T-helper 2 cell treated with Interferon-gamma antibody and Interleukin-4, amounts not matched to agents 100 ng/mL and 5 ng/mL, for 36 hours (primary cell): Measurements from ENCODE around the gene QTRT2. TPM values are rescaled to one million over a fixed set of nuclear protein-coding genes. Genes with fewer than 3 reads are reported as not detected.

Experiments used
- intact Hi-C: fragments of 100-400 bp; cut with micrococcal nuclease; formaldehyde crosslinking; loops from one replicate; pipeline ENCODE4 v1.15.1; 2023
- total RNA-seq: library from RNA; stranded (reverse); gene quantifications from 2 replicates; pipeline ENCODE4 v1.2.3, GENCODE V29; 2022

Gene QTRT2
- 37.8 and 39.4 TPM in 2 replicates for total RNA-seq

DNA sequence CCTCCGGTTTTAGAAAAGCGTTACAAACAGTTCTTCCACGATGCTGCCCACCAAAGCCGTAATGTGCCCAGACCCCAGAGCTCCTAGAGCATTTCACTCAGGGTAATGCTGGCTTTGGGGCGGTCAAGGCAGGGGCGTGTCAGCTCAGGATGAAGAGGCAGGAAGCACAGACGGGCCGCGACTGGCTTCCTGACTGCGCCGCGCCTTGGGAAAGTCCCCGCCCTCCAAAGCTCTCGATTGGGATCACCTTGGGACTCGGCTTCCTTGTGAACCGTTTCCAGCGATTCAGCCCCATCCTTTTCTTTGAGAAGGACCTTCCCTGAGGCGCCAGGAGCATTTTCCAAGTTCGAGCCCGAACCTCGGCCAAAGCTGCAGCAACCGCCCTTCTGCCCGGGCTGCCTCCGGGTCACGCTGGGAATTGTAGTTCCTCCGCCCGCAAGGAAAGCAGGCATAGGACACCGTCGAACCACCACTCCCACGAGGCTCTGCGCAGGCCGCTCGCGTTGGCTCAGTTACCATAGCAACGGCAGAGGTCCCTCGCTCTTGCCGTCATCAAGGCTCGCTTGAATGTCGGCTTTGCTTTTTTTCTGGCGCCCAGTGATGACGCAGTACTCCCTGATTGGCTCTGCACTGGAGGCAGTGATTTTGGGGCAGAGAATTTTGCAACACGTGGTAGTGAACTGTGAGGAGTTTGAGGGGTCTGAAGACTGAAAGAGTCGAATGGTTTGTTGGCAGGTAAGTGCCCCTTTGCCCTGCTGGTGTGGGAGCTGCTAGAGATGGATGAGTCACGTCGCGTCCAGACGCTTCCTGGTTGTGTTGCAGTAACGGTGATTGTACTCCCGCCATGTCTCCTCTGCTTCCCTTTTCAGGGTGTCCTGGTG lies at the start of gene QTRT2, which contains the start of gene CCDC191:
Gene QTRT2 (plus strand): TSS at position 608 of the 881 bp plus-strand sequence. CDS start 8,521 bp downstream, outside the sequence.
Gene CCDC191 (minus strand): TSS at position 397 of the 881 bp plus-strand sequence. CDS start 60 bp downstream, at position 337.
- intact Hi-C loops: loop anchor here (1.0 to 5.0 kb wide), 8 partner anchors 109 to 1726 kb away; partner anchors contain the start of genes GRAMD1C, NAA50, SLC35A5 and USF3

DNA sequence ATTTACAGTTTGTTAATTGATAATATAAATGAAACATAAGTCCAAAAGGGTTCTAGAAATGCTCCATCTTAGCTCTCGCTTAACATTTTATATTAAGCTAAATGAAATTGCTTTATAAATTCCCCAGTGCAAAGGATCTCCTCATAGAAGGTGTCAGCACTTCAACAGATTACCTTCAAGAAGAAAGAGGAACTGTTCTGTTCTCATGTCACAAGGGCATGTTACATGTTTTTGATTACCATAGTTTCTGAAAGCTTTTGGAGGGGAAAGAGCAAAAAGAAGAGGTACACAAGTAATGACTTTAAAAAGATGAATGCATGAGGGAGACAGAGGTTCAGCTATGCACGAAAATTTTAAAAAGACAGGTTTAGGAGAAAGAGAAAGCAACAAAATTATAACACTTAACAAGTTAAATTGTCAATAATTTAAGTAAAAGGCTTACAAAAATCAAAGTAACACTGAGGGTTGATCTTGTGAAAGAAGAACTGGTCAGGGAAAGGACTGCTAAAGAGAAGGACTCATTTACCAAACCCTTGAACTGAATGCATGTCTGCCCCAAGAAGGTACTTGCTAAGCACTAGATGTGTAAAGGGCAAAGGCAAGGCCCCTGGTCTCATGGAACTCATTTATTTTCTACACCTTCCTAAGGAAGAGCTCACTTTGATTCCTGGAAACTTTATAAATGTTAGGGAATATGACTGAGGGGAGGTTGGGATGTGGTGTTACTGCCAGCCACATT lies 45.3 kb upstream of the QTRT2 start:
- intact Hi-C loops: no loop called here

DNA sequence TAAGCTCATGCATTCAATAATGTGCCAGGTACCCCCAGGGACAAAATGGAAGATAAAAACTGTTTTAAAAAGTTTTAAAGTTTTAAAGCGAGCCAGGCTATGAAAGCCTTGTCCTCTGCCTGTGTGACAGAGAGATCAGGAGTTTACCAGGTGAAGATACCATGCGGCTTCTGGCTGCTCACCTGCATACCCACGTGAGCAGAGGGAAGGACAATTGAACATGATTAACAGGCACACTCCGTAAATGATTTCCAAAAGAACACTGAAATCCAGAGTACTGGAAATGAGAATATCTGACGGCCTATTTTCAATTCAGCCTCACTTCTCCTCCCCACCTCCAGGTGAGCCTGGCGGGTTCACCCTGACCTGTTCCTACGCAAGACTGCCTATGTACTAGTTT lies 42.3 kb upstream of the QTRT2 start:
- intact Hi-C loops: no loop called here

GRCh38 chr3:114019486-114019885 lies 37.1 kb upstream of the QTRT2 start:
- intact Hi-C loops: no loop called here

GRCh38 chr3:114020907-114021306 lies 35.6 kb upstream of the QTRT2 start:
- intact Hi-C loops: no loop called here

- intact Hi-C loops: no loop called here
Measured at GRCh38 chr3:114022145-114022802, 34.3 kb upstream of the QTRT2 start.

GRCh38 chr3:114025451-114025850 lies 31.1 kb upstream of the QTRT2 start:
- intact Hi-C loops: no loop called here

- intact Hi-C loops: no loop called here
Measured at GRCh38 chr3:114026331-114026730, 30.2 kb upstream of the QTRT2 start.

GRCh38 chr3:114033721-114034120 lies 22.8 kb upstream of the QTRT2 start:
- intact Hi-C loops: no loop called here

DNA sequence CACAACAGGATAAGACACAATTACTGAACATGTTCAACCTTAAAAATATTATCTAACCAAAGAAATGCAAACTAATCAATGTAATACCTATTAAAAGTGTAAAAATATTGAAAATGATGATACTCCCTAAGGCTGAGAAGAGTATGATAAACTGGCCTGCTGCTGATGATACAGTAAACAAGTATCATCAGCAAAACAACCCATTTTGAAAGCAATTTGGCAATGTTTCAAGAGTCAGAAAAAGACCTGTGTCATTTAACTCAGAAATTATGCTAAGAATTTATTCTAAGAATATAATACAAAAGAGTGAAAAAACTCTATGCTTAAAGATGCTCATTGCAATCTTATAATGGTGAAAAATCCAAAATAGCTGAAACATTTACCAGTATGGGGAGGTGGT lies 22.3 kb upstream of the QTRT2 start:
- intact Hi-C loops: no loop called here

GRCh38 chr3:114034787-114035545 lies 21.6 kb upstream of the QTRT2 start:
- intact Hi-C loops: no loop called here

DNA sequence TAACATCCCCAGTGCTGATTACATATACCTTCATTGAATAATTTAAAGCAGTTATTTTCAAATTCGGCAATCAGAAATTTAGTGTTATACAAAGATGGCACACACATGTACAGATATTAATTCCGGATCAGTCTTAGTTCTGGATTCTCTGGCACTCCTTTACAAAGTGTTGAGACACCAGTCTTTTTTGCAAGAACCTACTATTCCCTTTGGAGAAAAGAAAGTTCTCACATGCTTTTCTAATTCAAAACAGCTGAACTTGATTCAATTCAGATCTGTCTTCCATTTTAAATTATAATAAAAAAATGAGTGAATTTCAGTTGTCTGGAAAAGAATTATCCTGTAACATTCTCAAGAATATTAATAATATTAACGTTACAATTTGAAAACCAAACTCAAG lies 20.6 kb upstream of the QTRT2 start:
- intact Hi-C loops: no loop called here

- intact Hi-C loops: no loop called here
Measured at GRCh38 chr3:114043205-114043604, 13.3 kb upstream of the QTRT2 start.

DNA sequence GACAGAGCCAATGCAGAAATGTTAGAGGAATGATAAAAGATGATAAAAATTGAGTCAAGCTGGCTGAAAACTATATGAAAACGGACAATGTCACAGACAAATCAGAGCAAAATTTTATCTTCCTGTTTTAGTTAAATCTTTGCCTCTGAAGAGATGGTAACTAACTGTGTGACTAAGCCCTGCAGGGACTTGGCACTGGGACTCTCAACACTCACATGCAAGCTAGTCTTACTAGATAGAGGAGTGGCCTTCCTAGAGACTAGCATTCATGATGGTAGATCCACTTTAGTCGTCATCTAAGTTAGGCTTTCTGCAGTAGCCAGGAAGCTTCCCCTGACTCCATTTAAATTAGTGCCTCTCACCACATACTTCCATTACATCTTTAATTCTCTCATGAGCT lies 4.3 kb upstream of the QTRT2 start:
- intact Hi-C loops: no loop called here

DNA sequence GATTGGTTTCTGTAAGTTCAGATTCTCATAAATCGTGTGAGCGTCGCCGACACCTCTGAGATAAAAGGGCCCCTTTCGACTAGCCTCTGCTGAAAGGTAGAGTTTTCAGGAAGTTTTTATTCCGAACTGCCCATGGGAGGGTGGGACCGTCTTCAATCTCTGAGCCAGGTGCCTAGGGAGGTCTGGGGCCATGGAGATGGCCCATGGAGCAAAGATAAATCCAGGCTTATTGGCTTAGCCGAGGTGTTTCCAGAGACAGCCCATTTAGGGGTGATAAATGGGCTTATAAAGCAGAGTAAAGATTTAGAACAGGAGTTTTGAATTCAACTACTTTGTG lies 442 bp downstream of the QTRT2 start:
- intact Hi-C loops: loop anchor here (2.0 to 5.0 kb wide), 4 partner anchors 158 to 1725 kb away; partner anchors contain the start of genes GRAMD1C and SLC35A5

DNA sequence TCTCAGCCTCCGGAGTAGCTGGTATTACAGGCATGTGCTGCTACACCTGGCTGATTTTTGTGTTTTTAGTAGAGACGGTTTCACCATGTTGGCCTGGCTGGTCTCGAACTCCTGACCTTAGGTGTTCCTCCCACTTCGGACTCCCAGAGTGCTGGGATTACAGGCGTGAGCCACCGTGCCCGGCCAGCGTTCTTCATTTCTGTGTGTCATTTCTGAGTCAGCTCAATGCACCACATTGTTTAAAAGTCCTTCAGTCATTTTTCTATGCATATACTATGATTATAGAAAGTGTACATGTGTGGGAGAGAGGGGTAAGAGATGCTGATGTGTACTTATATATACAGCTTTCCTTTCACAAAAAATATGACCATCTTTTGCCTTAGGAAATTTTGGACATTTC lies 2.1 kb downstream of the QTRT2 start:
- intact Hi-C loops: loop anchor here (5.0 kb wide), 2 partner anchors 221 to 1724 kb away; partner anchors contain the start of gene GRAMD1C

DNA sequence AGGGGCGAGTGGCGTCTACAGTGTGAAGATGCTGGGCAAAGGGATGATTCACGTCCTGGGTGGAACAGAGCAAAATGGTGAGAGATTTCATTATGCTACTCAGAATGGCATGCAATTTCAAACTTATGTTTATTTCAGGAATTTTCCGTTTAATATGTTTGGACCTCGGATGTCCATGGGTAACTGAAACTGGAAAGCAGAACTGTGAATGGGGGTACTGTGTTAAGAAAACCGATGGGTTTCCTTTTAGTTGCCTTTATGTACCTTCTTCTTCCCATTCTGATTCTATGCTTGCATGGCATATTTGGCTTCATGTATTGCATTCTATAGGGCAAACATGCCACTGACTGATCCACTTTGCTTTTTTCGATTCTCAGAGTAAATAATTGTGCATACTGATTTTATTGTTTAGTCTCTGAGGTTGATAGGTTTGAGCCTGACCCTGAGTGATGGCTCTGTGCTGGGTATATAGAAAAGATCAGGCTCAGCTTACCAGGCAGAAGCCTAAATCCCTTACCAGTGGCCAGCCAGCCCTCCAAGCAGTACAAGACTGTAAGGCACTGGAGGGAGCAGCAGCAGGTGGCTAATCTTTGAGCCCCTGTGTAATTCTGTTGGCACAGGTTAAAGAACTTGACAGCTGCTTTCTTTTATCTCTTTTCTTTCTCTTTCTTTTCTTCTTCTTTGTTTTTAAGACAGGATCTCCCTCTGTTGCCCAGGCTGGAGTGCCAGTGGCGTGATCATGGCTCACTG lies 4.5 kb downstream of the QTRT2 start:
- intact Hi-C loops: no loop called here

- intact Hi-C loops: no loop called here
Measured at GRCh38 chr3:114067804-114068203, 11.3 kb downstream of the QTRT2 start.

DNA sequence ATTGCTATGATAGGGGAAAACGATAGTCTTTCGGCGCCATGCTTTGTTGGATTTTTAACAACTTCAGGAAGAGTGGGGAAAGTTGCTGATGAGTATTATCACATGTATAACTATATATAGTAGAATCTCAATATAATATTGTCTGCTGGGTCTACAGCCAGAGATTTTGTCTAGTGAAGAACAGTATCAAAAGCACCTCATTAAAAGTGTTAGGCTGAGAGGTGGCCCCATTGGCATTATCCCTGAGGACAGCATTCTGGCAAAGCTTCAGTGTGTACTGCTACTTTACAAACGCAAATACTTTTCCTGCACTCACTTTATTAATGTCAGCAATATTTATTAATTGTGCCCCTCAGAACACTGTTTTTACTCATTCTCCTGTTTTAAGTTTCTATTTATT lies 11.8 kb downstream of the QTRT2 start:
- intact Hi-C loops: no loop called here

DNA sequence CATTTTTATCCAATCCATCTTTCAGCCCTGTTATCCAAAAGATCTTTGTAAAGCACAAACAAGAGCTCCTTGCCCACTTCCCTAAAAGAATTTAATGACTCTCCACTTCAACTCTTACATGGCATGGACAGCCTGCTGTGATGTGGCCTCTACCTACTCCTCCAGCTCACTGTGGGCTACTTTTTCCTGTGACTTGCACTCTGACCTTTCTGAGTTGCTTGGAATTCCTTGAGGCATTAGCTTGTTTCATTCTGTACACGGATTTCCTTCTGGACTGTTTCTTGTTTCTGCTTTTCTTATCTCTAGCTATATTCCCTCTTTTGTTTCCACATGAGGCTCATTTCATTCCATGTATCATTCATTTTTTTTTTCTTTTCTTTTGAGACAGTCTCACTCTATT lies 15.2 kb downstream of the QTRT2 start:
- intact Hi-C loops: no loop called here
